GM10266 (cell line): ENCODE results near the gene MYH6.
"Not testable (repeated sequence)": the region's sequence is repeated elsewhere in the genome, so short reads cannot be mapped to it uniquely, and the experiment has no call there.

Experiments used
- DNase-seq: peaks from one replicate; pipeline ENCODE4 v3.0.0; 2012; ENCODE audit errors: extremely low spot score
- CTCF ChIP-seq: IDR thresholded peaks from 2 replicates; pipeline ENCODE4 v1.5.1; 2012; ENCODE audit warnings: mild to moderate bottlenecking, low read depth; ENCODE audit not compliant: control insufficient read depth, insufficient read depth; ENCODE audit errors: missing control alignments

MYH6 gene

GRCh38 chr14:23430016-23430722, 22.1 kb upstream of the MYH6 start:
- no peak for DNase-seq
- TF ChIP-seq CTCF: no peak

- no peak for DNase-seq
- no peak for TF ChIP-seq CTCF
Observed at GRCh38 chr14:23428686-23429495, 20.8 kb upstream of the MYH6 start.

GRCh38 chr14:23425798-23426197, 17.7 kb upstream of the MYH6 start:
- DNase-seq: not testable (repeated sequence)

- DNase-seq: no peak
- TF ChIP-seq CTCF: no peak
Observed at GRCh38 chr14:23425169-23425568, 17.1 kb upstream of the MYH6 start.

- no peak for TF ChIP-seq CTCF
- no peak for DNase-seq
Observed at GRCh38 chr14:23423657-23424056, 15.6 kb upstream of the MYH6 start.

- TF ChIP-seq CTCF: no peak
- DNase-seq: no peak
Observed at GRCh38 chr14:23421594-23421993, 13.5 kb upstream of the MYH6 start.

- not testable (repeated sequence) for DNase-seq
Observed at GRCh38 chr14:23419646-23420045, 11.6 kb upstream of the MYH6 start.

- no peak for DNase-seq
- no peak for TF ChIP-seq CTCF
Observed at GRCh38 chr14:23418021-23418420, 9.9 kb upstream of the MYH6 start.

- not testable (repeated sequence) for DNase-seq
Observed at GRCh38 chr14:23417269-23417668, 9.2 kb upstream of the MYH6 start.
